Measurements from ENCODE around the gene GBP6.
"Not testable (repeated sequence)": the region's sequence is repeated elsewhere in the genome, so short reads cannot be mapped to it uniquely, and the experiment has no call there.

Gene GBP6

DNA sequence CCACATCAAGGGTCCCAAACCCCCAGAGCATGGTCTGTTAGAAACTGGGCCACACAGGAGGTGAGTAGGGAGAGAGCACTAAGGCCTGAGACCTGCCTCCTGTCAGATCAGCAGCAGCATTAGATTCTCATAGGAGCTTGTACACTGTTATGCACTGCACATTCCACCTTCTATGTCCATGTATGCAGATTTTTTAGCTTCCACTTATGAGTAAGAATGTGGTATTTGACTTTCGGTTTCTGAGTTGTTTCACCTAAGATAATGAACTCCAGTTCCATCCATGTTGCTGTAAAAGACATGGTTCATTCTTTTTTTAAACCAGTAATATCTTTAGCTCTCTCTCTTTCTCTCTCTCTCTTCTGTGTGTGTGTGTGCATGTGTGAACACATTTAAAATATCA, 663 bp upstream of the GBP6 start:
- Histone ChIP-seq H3K9me3 (ENCODE audit: control insufficient read depth, insufficient read depth, low read length) (no peaks in the 10 kb centered on the region), H3K4me3 (ENCODE audit: low read length) (no peak overlapping the region), H3K27me3 (ENCODE audit: control insufficient read depth, low read length) (no peaks in the 10 kb centered on the region), H3F3A (ENCODE audit: control insufficient read depth, insufficient read depth) (no peaks in the 10 kb centered on the region), H3K36me3 (ENCODE audit: control insufficient read depth, low read length) (no peaks in the 10 kb centered on the region), H3K9me2 (replicated peaks; ENCODE audit: control insufficient read depth, low read length) (no peaks in the 10 kb centered on the region), H4K20me1 (ENCODE audit: control insufficient read depth, insufficient read depth, low read depth, low read length) (no peaks in the 10 kb centered on the region), H3K4me1 (ENCODE audit: control insufficient read depth, low read length) (no peaks in the 10 kb centered on the region), H3K4me2 (ENCODE audit: low read length) (no peak overlapping the region), H3K79me2 (ENCODE audit: control insufficient read depth, low read length) (no peaks in the 10 kb centered on the region), H3K27ac (ENCODE audit: low read depth, low read length) (no peak overlapping the region)
- TF ChIP-seq, protein P1, sequence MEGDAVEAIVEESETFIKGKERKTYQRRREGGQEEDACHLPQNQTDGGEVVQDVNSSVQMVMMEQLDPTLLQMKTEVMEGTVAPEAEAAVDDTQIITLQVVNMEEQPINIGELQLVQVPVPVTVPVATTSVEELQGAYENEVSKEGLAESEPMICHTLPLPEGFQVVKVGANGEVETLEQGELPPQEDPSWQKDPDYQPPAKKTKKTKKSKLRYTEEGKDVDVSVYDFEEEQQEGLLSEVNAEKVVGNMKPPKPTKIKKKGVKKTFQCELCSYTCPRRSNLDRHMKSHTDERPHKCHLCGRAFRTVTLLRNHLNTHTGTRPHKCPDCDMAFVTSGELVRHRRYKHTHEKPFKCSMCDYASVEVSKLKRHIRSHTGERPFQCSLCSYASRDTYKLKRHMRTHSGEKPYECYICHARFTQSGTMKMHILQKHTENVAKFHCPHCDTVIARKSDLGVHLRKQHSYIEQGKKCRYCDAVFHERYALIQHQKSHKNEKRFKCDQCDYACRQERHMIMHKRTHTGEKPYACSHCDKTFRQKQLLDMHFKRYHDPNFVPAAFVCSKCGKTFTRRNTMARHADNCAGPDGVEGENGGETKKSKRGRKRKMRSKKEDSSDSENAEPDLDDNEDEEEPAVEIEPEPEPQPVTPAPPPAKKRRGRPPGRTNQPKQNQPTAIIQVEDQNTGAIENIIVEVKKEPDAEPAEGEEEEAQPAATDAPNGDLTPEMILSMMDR (IDR thresholded peaks at IDR 0.05; ENCODE audit: low read depth, low read length, poor library complexity, severe bottlenecking): no peak
- no peak for TF ChIP-seq EZH2phosphoT487 (IDR thresholded peaks at IDR 0.05; ENCODE audit: borderline replicate concordance, low read length)

DNA sequence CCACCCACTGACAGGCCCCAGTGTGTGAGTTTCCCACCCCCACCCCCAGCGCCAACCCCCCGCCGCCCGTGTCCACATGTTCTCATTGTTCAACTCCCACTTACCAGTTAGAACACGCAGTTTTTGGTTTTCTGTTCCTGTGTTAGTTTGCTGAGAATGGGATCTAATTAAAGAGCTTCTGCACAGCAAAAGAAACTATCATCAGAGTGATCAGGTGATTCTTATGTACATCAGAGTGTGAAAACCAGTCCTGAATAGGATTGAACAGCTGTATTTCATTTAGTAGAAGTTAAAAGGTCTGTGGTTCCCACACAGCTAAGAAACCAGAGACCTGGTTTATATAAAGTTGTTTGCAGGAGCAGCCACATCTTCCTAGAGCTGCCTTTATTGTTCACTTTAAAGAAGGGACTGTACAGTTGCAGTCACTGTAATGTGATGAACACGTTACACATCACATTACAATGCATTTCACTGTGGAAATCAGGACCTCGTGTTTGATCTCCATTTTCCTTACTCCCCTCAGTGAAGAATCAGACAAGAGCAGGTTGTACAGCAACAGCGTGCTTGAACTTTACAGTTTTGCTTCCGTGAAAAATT, 1.2 kb downstream of the GBP6 start:
- no peaks in the 10 kb centered on the region for H3K9me2 ChIP-seq (replicated peaks; ENCODE audit: control insufficient read depth, low read length)
- no peak overlapping the region for H3K4me2 ChIP-seq (ENCODE audit: low read length)
- H3K36me3 ChIP-seq (ENCODE audit: control insufficient read depth, low read length): no peaks in the 10 kb centered on the region
- H3K4me3 ChIP-seq (ENCODE audit: low read length): no peak overlapping the region
- no peaks in the 10 kb centered on the region for H3K79me2 ChIP-seq (ENCODE audit: control insufficient read depth, low read length)
- TF ChIP-seq, protein P1 (IDR thresholded peaks at IDR 0.05; ENCODE audit: low read depth, low read length, poor library complexity, severe bottlenecking): no peak
- no peak for TF ChIP-seq EZH2phosphoT487 (IDR thresholded peaks at IDR 0.05; ENCODE audit: borderline replicate concordance, low read length)
- H3K27ac ChIP-seq (ENCODE audit: low read depth, low read length): no peak overlapping the region
- no peaks in the 10 kb centered on the region for H3K27me3 ChIP-seq (ENCODE audit: control insufficient read depth, low read length)
- no peaks in the 10 kb centered on the region for H4K20me1 ChIP-seq (ENCODE audit: control insufficient read depth, insufficient read depth, low read depth, low read length)
- H3K9me3 ChIP-seq (ENCODE audit: control insufficient read depth, insufficient read depth, low read length): no peaks in the 10 kb centered on the region
- no peaks in the 10 kb centered on the region for H3K4me1 ChIP-seq (ENCODE audit: control insufficient read depth, low read length)
- H3F3A ChIP-seq (ENCODE audit: control insufficient read depth, insufficient read depth): no peaks in the 10 kb centered on the region

GRCh38 chr1:89367221-89367620, 3.4 kb downstream of the GBP6 start:
- no peaks in the 10 kb centered on the region for H3K27me3 ChIP-seq (ENCODE audit: control insufficient read depth, low read length)
- TF ChIP-seq EZH2phosphoT487 (IDR thresholded peaks at IDR 0.05; ENCODE audit: borderline replicate concordance, low read length): no peak
- no peaks in the 10 kb centered on the region for H3K79me2 ChIP-seq (ENCODE audit: control insufficient read depth, low read length)
- H3F3A ChIP-seq (ENCODE audit: control insufficient read depth, insufficient read depth): no peaks in the 10 kb centered on the region
- H3K9me3 ChIP-seq (ENCODE audit: control insufficient read depth, insufficient read depth, low read length): no peaks in the 10 kb centered on the region
- H3K9me2 ChIP-seq (replicated peaks; ENCODE audit: control insufficient read depth, low read length): no peaks in the 10 kb centered on the region
- H3K36me3 ChIP-seq (ENCODE audit: control insufficient read depth, low read length): no peaks in the 10 kb centered on the region
- H3K4me2 ChIP-seq (ENCODE audit: low read length): no peak overlapping the region
- no peaks in the 10 kb centered on the region for H4K20me1 ChIP-seq (ENCODE audit: control insufficient read depth, insufficient read depth, low read depth, low read length)
- no peak overlapping the region for H3K27ac ChIP-seq (ENCODE audit: low read depth, low read length)
- H3K4me1 ChIP-seq (ENCODE audit: control insufficient read depth, low read length): no peaks in the 10 kb centered on the region
- no peak overlapping the region for H3K4me3 ChIP-seq (ENCODE audit: low read length)

- H3K9me3 ChIP-seq (ENCODE audit: control insufficient read depth, insufficient read depth, low read length): no peaks in the 10 kb centered on the region
Observed at GRCh38 chr1:89369331-89369730, 5.5 kb downstream of the GBP6 start.

GRCh38 chr1:89373810-89374209, 10.0 kb downstream of the GBP6 start:
- H3F3A ChIP-seq (ENCODE audit: control insufficient read depth, insufficient read depth); H3K36me3 ChIP-seq (ENCODE audit: control insufficient read depth, low read length); H3K4me3 ChIP-seq (ENCODE audit: low read length); H3K9me2 ChIP-seq (replicated peaks; ENCODE audit: control insufficient read depth, low read length); H3K9me3 ChIP-seq (ENCODE audit: control insufficient read depth, insufficient read depth, low read length); H3K27ac ChIP-seq (ENCODE audit: low read depth, low read length); H4K20me1 ChIP-seq (ENCODE audit: control insufficient read depth, insufficient read depth, low read depth, low read length); H3K27me3 ChIP-seq (ENCODE audit: control insufficient read depth, low read length); H3K79me2 ChIP-seq (ENCODE audit: control insufficient read depth, low read length); H3K4me2 ChIP-seq (ENCODE audit: low read length); H3K4me1 ChIP-seq (ENCODE audit: control insufficient read depth, low read length): not testable (repeated sequence)

More at GRCh38 chr1:89369331-89369730, 5.5 kb downstream of the GBP6 start:
- no peaks in the 10 kb centered on the region for H3F3A ChIP-seq (ENCODE audit: control insufficient read depth, insufficient read depth)
- no peaks in the 10 kb centered on the region for H3K79me2 ChIP-seq (ENCODE audit: control insufficient read depth, low read length)
- TF ChIP-seq, protein P1 (IDR thresholded peaks at IDR 0.05; ENCODE audit: low read depth, low read length, poor library complexity, severe bottlenecking): no peak
- no peak for TF ChIP-seq EZH2phosphoT487 (IDR thresholded peaks at IDR 0.05; ENCODE audit: borderline replicate concordance, low read length)
- no peaks in the 10 kb centered on the region for H3K36me3 ChIP-seq (ENCODE audit: control insufficient read depth, low read length)
- no peaks in the 10 kb centered on the region for H3K4me1 ChIP-seq (ENCODE audit: control insufficient read depth, low read length)
- no peak overlapping the region for H3K4me3 ChIP-seq (ENCODE audit: low read length)
- no peak overlapping the region for H3K27ac ChIP-seq (ENCODE audit: low read depth, low read length)
- H4K20me1 ChIP-seq (ENCODE audit: control insufficient read depth, insufficient read depth, low read depth, low read length): no peaks in the 10 kb centered on the region
- H3K4me2 ChIP-seq (ENCODE audit: low read length): no peak overlapping the region
- H3K9me2 ChIP-seq (replicated peaks; ENCODE audit: control insufficient read depth, low read length): no peaks in the 10 kb centered on the region
- no peaks in the 10 kb centered on the region for H3K27me3 ChIP-seq (ENCODE audit: control insufficient read depth, low read length)
